ENCODE measurements around the gene SYNC. TPM values are rescaled to one million over a fixed set of nuclear protein-coding genes. Genes with fewer than 3 reads are reported as not detected.

The SYNC gene
- total RNA-seq, 6 donors from 2014 or later = 12.0 to 33.5 (median 25.8) TPM

DNA sequence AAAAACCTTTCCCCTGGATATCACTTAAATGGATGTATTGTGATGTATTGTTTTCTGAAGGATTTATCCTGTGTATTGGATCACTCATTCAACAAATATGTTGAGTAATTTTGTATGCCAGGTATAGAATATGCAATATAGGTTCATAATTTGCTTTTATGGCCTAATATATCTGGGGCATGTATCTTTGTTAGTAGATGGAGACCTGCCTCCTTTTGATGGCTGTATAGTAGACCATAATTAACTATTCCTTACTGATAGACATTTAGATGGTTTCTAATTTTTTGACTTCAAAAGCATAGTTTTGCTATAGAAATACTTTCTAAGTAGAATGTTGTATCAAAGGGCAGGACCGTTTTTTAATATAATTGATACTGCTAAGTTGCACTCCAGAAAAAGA lies 43.0 kb downstream of the SYNC start:
- Histone ChIP-seq H3K27me3 (no peaks in the 10 kb centered on the region), H3K27ac (no peak overlapping the region), H3K9me3 (no peaks in the 10 kb centered on the region), H3K4me3 (no peak overlapping the region), H3K4me1 (peaks cover 3 to 17% (median 14%) of the 10 kb centered on the region in 4 donors), H3K36me3 (peaks cover 23 to 92% (median 57%) of the 10 kb centered on the region in 4 donors)
- no peak for DNase-seq
- TF ChIP-seq, protein P1, sequence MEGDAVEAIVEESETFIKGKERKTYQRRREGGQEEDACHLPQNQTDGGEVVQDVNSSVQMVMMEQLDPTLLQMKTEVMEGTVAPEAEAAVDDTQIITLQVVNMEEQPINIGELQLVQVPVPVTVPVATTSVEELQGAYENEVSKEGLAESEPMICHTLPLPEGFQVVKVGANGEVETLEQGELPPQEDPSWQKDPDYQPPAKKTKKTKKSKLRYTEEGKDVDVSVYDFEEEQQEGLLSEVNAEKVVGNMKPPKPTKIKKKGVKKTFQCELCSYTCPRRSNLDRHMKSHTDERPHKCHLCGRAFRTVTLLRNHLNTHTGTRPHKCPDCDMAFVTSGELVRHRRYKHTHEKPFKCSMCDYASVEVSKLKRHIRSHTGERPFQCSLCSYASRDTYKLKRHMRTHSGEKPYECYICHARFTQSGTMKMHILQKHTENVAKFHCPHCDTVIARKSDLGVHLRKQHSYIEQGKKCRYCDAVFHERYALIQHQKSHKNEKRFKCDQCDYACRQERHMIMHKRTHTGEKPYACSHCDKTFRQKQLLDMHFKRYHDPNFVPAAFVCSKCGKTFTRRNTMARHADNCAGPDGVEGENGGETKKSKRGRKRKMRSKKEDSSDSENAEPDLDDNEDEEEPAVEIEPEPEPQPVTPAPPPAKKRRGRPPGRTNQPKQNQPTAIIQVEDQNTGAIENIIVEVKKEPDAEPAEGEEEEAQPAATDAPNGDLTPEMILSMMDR (IDR thresholded peaks at IDR 0.05) = no peak
- TF ChIP-seq POLR2AphosphoS5 (IDR thresholded peaks at IDR 0.05) (no peak), EP300 (IDR thresholded peaks at IDR 0.05) (no peak), POLR2A (IDR thresholded peaks at IDR 0.05) (no peak)
- ATAC-seq (ENCODE audit: low FRiP score in 2 of 2) = no peak
- WGBS, 2 donors = 95 to 100% methylated on average over 1 of the region's 1 CpG

DNA sequence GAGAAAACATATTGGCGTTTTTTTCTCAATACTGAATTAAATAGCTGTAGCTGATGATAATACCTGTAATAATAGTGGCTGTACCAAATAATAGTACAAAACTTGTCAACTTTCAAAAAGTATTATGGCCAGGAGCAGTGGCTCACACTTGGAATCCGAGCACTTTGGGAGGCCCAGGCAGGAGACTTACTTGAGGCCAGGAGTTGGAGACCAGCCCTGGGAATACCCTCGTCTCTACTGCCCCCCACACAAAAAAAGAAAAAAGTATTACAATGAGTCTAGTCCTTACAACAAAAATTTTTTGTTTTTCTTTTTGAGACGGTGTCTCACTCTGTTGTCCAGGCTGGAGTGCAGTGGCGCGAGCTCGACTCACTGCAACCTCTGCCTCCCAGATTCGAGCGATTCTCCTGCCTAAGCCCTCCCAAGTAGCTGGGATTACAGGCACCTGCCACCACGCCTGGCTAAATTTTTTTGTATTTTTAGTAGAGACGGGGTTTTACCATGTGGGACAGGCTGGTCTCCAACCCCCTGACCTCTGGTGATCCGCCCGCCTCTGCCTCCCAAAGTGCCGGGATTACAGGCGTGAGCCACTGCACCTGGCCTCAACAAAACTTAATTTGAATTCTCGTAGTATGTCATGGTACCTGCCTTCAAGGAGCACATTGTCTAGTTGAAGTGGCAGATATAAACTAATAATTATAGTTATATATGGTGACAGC lies 50.2 kb downstream of the SYNC start:
- Histone ChIP-seq H3K9me3 (no peaks in the 10 kb centered on the region), H3K36me3 (peaks cover 10 to 48% (median 20%) of the 10 kb centered on the region in 4 donors), H3K27ac (peak overlapping the region in 2 of 4 donors; percentile 98 to 99), H3K4me1 (peaks cover 32 to 65% (median 53%) of the 10 kb centered on the region in 4 donors), H3K4me3 (peak overlapping the region in 3 of 4 donors; percentile 64 to 72 (median 68)), H3K27me3 (no peaks in the 10 kb centered on the region)
- no peak for ATAC-seq (ENCODE audit: low FRiP score in 2 of 2)
- TF ChIP-seq POLR2AphosphoS5 (IDR thresholded peaks at IDR 0.05) = no peak
- 89 to 90% methylated on average over 16 of the region's 16 CpGs for WGBS, 2 donors
- DNase-seq = no peak

DNA sequence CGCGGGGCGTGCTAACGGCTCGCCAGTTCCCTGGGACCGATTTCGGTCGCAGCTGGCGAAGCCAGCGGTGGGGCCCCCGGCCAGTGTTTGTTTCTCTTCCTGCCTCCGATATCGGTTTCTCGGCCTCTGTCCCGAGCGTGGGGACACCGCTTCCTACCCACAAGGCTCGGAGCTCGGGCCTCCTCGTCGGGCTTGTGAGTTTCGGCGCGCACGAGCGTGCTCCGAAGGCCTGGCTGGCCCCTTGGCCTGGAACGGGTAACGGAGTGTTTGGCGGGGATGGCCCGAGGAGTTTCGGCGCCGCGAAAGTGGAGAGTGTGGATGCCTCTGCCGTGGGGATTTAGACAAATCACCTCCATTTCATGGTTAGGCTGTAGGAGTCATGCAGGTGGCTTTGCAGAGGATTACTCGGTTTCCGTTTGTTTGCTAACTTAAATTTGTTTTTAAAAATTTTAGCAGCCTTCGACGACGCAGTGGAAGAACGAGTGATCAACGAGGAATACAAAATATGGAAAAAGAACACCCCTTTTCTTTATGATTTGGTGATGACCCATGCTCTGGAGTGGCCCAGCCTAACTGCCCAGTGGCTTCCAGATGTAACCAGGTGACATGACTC lies 51.0 kb downstream of the SYNC start:
- Histone ChIP-seq H3K4me3 (peak overlapping the region; percentile 64 to 95 (median 70)), H3K36me3 (peaks cover 2 to 41% (median 13%) of the 10 kb centered on the region in 4 donors), H3K27ac (peak overlapping the region; percentile 97 to 99 (median 98)), H3K4me1 (peaks cover 32 to 65% (median 53%) of the 10 kb centered on the region in 4 donors), H3K27me3 (no peaks in the 10 kb centered on the region), H3K9me3 (no peaks in the 10 kb centered on the region)
- no peak for TF ChIP-seq EP300 (IDR thresholded peaks at IDR 0.05)
- TF ChIP-seq, protein P1 (IDR thresholded peaks at IDR 0.05) = no peak
- no peak for TF ChIP-seq POLR2A (IDR thresholded peaks at IDR 0.05)
- TF ChIP-seq POLR2AphosphoS5 (IDR thresholded peaks at IDR 0.05) = no peak
- WGBS, 2 donors = 1% methylated on average over 11 to 43 of the region's 43 CpGs
- DNase-seq (no peak), ATAC-seq (ENCODE audit: low FRiP score in 2 of 2) (peak; percentile 11 to 37)

DNA sequence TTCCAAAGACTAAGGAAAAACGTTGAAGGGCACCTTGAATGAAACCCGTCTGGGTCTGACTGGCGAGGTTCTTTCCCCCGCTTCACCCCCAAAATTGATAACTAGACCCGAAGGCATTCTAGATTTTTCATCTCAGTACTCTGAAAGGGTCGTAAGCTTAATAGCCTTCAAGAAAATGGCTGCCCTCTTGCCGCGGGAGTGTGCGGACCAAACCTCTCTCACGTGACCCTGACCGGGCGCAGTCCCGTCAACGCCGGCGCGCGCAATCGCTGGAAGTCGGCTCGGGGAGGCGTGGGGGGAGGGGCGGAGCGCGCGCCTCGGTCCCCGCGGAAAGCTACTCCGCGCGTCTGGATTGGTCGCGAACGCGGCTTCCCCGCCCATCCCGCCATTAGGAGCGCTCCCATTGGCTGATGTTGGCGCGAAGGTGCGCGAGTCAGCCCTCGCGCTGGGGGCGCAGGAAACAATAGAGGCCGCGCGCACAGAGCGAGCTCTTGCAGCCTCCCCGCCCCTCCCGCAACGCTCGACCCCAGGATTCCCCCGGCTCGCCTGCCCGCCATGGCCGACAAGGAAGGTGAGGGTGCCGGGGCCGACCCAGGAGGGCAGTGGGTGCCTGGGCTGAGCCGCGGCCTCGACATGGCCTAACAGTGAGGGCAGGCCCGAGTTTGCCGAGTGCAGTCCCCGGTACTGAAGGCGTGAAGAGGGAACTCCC lies 51.7 kb downstream of the SYNC start, which contains the start of gene RBBP4:
Gene RBBP4, plus strand, starts transcription at position 457 of the 709 bp plus-strand sequence. Its CDS starts 99 bp downstream, at position 556.
- no peaks in the 10 kb centered on the region for H3K27me3 ChIP-seq
- no peaks in the 10 kb centered on the region for H3K9me3 ChIP-seq
- 0 to 1% methylated on average over 14 to 21 of the region's 67 CpGs for WGBS, 2 donors
- TF ChIP-seq POLR2AphosphoS5 (IDR thresholded peaks at IDR 0.05) (peak; percentile 83 to 94), EP300 (IDR thresholded peaks at IDR 0.05) (no peak), POLR2A (IDR thresholded peaks at IDR 0.05) (peak in 3 of 4 donors; percentile 78 to 91 (median 80))
- TF ChIP-seq, protein P1 (IDR thresholded peaks at IDR 0.05) = peak in 5 of 6 experiments; percentile 13 to 44 (median 27)
- H3K36me3 ChIP-seq = peaks cover 0 to 39% (median 10%) of the 10 kb centered on the region in 4 donors
- peak; percentile 98 to 100 for DNase-seq
- ATAC-seq (ENCODE audit: low FRiP score in 2 of 2) = peak; percentile 98 to 99
- H3K4me1 ChIP-seq = peaks cover 32 to 61% (median 50%) of the 10 kb centered on the region in 4 donors
- peak within 1 kb of the TSS; percentile 64 to 95 (median 70) for H3K4me3 ChIP-seq
- H3K27ac ChIP-seq = peak within 1 kb of the TSS; percentile 97 to 99 (median 98)
